OCI-LY7 (cell line): ENCODE results near the gene KRT79. TPM values are rescaled to one million over a fixed set of nuclear protein-coding genes. Genes with fewer than 3 reads are reported as not detected.

Experiments
- BruUV-seq: library from RNA; stranded (reverse); fragments of 400-500 nt; replicated peaks from 2 replicates; lab custom pipeline; 2021; lab: Mats Ljungman, UMichigan
- CTCF ChIA-PET: fragments of 300-600 bp; sonication (Branson Sonifier 250); formaldehyde crosslinking; loops from one replicate; lab custom pipeline; 2022; ENCODE audit warnings: antibody characterized with exemption; ENCODE audit not compliant: unreplicated experiment; lab: Charles Lee
- POLR2A ChIA-PET: fragments of 300-600 bp; sonication (Branson Sonifier 250); formaldehyde crosslinking; loops from one replicate; lab custom pipeline; 2022; ENCODE audit warnings: antibody characterized with exemption; lab: Charles Lee
- DNase-seq: peaks from one replicate; pipeline ENCODE4 v3.0.0-alpha.2; 2015; ENCODE audit warnings: low spot score
- H2AFZ ChIP-seq: fragments of 200-600 bp; sonication (generic), shearing (Covaris generic); 2 replicates; pipeline ENCODE4 v1.6.1; 2014; ENCODE audit warnings: mild to moderate bottlenecking, antibody characterized with exemption, low read length, moderate library complexity
- H3K27ac ChIP-seq: fragments of 200-600 bp; sonication (generic); 2 replicates; pipeline ENCODE4 v1.5.1; 2014; ENCODE audit warnings: mixed run types, low read depth, mild to moderate bottlenecking, moderate library complexity, low read length, inconsistent platforms; ENCODE audit not compliant: poor library complexity, severe bottlenecking
- H3K36me3 ChIP-seq: fragments of 200-600 bp; sonication (generic); 2 replicates; pipeline ENCODE4 v1.6.1; 2014; ENCODE audit warnings: mild to moderate bottlenecking, antibody characterized with exemption, low read length, moderate library complexity, mixed read lengths; ENCODE audit not compliant: insufficient read depth
- H3K4me1 ChIP-seq: fragments of 200-600 bp; sonication (generic); 2 replicates; pipeline ENCODE4 v1.5.1; 2014; ENCODE audit warnings: mild to moderate bottlenecking, low read length; ENCODE audit not compliant: insufficient read depth, poor library complexity, severe bottlenecking
- H3K4me2 ChIP-seq: fragments of 200-600 bp; sonication (generic); 2 replicates; pipeline ENCODE4 v1.6.1; 2014; ENCODE audit warnings: mild to moderate bottlenecking, low read length
- H3K4me3 ChIP-seq: fragments of 200-600 bp; sonication (generic); 2 replicates; pipeline ENCODE4 v1.5.1; 2014; ENCODE audit warnings: mild to moderate bottlenecking, low read depth, low read length; ENCODE audit not compliant: poor library complexity, severe bottlenecking
- H3K79me2 ChIP-seq: fragments of 200-600 bp; sonication (generic); 2 replicates; pipeline ENCODE4 v1.6.1; 2016; ENCODE audit warnings: low read depth, mild to moderate bottlenecking, low read length, moderate library complexity, mixed read lengths; ENCODE audit not compliant: insufficient read depth
- H3K9me2 ChIP-seq: fragments of 200-600 bp; sonication (generic); 2 replicates; pipeline ENCODE4 v1.6.1; 2016; ENCODE audit warnings: mild to moderate bottlenecking, low read length, mixed read lengths; ENCODE audit not compliant: insufficient read depth
- H3K9me3 ChIP-seq: fragments of 200-600 bp; sonication (generic); 2 replicates; pipeline ENCODE4 v1.6.1; 2014; ENCODE audit warnings: mild to moderate bottlenecking, mixed run types, low read length, mixed read lengths
- H4K20me1 ChIP-seq: fragments of 200-600 bp; sonication (generic); 2 replicates; pipeline ENCODE4 v1.6.1; 2014; ENCODE audit warnings: mild to moderate bottlenecking, antibody characterized with exemption, low read length, moderate library complexity, mixed read lengths; ENCODE audit not compliant: insufficient read depth
- EZH2phosphoT487 ChIP-seq: fragments of 200-600 bp; sonication (generic); IDR thresholded peaks from 2 replicates; pipeline ENCODE4 v1.6.1; 2018; ENCODE audit warnings: low read depth, borderline replicate concordance, mild to moderate bottlenecking, mixed run types, antibody characterized with exemption, low read length, moderate library complexity, mixed read lengths
- intact Hi-C: fragments of 100-400 bp; cut with micrococcal nuclease; formaldehyde crosslinking; loops from one replicate; pipeline ENCODE4 v1.10.0; 2022; ENCODE audit not compliant: unreplicated experiment
- total RNA-seq, 2 experiments: library from RNA; depleted of rRNA in 1 of 2; stranded (reverse); fragments of >200 nt in 1 of 2; shearing (Covaris generic) in 1 of 2; gene quantifications; 2 replicates each; pipeline ENCODE4 v1.2.3, GENCODE V29; 2014 to 2022
- TF ChIP-seq, protein P1 (sequence below): fragments of 200-600 bp; sonication (generic); conservative IDR thresholded peaks from 2 replicates; pipeline ENCODE4 v1.5.1; 2014; ENCODE audit warnings: mild to moderate bottlenecking, antibody characterized with exemption, low read length, moderate library complexity, mixed read lengths

The KRT79 gene
- total RNA-seq, 2 experiments from 2014 or later: not detected

DNA sequence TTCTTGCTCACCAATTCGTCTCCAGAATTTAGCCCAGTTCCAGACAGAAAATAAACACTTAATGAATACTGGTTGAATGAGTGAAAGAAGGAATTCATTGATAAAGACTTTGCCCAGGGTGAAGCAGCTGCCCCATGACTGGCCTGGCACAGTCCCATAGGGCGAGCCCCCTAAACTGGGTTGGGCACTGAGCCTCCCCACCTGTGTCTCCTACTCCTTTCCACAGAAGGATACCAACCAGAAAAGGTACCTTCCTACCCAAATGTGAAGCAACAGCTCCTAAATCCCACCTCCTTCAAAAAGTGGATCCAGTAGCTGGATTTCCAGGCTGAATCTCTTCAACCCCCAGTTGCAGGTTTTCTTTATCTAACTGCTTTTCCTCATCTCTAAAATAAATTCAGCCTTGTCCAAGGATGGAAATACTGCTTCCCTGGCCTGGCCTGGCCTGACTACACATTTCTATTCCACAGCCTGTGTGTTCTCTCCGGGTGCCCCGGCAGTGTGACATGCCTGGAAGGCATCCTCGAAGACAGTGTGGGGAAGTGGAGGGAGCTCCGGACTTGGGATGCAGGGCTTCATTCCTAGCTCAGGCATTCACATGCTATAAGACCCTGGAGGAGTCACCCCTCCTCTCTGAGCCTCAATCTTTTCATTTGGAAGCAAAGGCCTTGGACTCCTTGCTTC is 45.8 kb downstream of the KRT79 start:
- Histone ChIP-seq H3K4me2 (no peak overlapping the region), H2AFZ (no peak overlapping the region), H3K36me3 (no peaks in the 10 kb centered on the region), H3K27ac (no peak overlapping the region), H3K4me3 (no peak overlapping the region), H3K4me1 (no peaks in the 10 kb centered on the region), H3K79me2 (no peaks in the 10 kb centered on the region), H3K9me2 (no peaks in the 10 kb centered on the region), H4K20me1 (no peaks in the 10 kb centered on the region), H3K9me3 (no peaks in the 10 kb centered on the region)
- CTCF ChIA-PET: no interaction called here
- BruUV-seq: no TSS peak
- DNase-seq: no peak
- intact Hi-C loops: no loop called here
- TF ChIP-seq, protein P1, sequence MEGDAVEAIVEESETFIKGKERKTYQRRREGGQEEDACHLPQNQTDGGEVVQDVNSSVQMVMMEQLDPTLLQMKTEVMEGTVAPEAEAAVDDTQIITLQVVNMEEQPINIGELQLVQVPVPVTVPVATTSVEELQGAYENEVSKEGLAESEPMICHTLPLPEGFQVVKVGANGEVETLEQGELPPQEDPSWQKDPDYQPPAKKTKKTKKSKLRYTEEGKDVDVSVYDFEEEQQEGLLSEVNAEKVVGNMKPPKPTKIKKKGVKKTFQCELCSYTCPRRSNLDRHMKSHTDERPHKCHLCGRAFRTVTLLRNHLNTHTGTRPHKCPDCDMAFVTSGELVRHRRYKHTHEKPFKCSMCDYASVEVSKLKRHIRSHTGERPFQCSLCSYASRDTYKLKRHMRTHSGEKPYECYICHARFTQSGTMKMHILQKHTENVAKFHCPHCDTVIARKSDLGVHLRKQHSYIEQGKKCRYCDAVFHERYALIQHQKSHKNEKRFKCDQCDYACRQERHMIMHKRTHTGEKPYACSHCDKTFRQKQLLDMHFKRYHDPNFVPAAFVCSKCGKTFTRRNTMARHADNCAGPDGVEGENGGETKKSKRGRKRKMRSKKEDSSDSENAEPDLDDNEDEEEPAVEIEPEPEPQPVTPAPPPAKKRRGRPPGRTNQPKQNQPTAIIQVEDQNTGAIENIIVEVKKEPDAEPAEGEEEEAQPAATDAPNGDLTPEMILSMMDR: no peak
- no peak for TF ChIP-seq EZH2phosphoT487
- POLR2A ChIA-PET: no interaction called here

DNA sequence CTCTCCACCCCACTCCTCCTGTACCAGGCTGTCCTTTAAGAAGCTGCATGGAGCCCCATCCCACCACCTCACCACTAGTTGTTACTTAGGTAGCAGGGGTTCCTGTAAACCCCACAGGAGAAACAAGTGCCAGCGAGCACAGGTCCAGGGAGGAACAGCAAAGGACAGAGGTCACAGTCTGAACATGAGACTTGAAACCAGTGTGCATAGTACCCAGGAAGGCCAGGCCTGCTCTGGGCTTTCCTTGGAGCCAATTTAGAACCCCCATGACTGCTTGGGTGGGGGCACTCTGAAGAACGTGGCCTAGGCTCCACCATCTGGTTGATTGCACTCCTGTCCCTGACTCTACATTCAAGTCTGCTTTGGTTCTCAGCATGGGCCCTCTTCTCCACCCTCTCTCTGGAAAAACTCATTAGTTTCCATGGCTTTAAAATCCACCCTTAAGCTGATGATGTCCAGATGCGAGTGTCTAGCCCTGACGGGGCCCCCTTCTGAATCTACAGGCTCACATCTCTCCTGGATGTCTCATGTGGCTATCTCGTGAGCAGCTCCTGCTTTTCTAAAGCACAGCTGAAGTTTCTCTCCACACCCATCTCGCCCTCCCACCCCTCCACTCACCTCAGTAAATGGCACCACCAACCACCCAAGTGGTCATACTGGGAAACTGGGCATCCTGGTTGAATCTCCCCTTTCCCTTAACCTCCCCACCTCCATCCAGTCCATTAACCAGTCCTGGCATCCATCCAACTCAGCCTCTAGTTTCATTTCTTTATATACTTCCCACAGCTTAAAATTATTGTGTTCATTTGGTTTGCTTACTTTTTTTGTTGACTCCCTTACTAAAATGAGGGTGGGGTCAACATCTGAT is 46.6 kb downstream of the KRT79 start:
- Histone ChIP-seq H3K9me2 (no peaks in the 10 kb centered on the region), H3K4me1 (no peaks in the 10 kb centered on the region), H3K36me3 (no peaks in the 10 kb centered on the region), H3K4me2 (no peak overlapping the region), H4K20me1 (no peaks in the 10 kb centered on the region), H2AFZ (no peak overlapping the region), H3K27ac (no peak overlapping the region), H3K4me3 (no peak overlapping the region), H3K79me2 (no peaks in the 10 kb centered on the region), H3K9me3 (no peaks in the 10 kb centered on the region)
- intact Hi-C loops: no loop called here
- ChIA-PET CTCF (no interaction called here), POLR2A (no interaction called here)
- no TSS peak for BruUV-seq
- TF ChIP-seq EZH2phosphoT487: no peak
- TF ChIP-seq, protein P1: no peak
- DNase-seq: no peak

DNA sequence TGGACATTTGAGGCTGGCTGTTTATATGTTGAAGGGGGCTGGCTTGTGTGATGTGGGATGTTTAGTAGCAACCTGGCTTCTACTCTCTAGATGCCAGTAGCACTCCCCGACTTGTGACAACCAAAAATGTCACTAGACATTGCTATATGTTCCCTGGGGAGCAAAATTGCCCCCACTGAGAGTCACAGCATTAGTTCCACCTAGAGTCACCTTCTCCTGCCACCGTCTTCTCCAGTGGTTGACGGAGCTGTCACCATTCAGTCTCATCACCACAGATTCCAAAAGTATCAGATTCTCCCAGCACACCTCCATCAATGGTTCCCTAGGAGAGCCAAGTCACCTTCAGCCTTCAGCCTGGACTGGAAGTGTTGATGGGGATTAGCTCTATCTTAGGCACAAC is 49.2 kb downstream of the KRT79 start:
- BruUV-seq: no TSS peak
- Histone ChIP-seq H3K4me2 (no peak overlapping the region), H3K27ac (no peak overlapping the region), H3K36me3 (no peaks in the 10 kb centered on the region), H3K4me1 (no peaks in the 10 kb centered on the region), H3K9me3 (no peaks in the 10 kb centered on the region), H3K79me2 (no peaks in the 10 kb centered on the region), H4K20me1 (no peaks in the 10 kb centered on the region), H2AFZ (no peak overlapping the region), H3K4me3 (no peak overlapping the region), H3K9me2 (no peaks in the 10 kb centered on the region)
- no peak for DNase-seq
- intact Hi-C loops: no loop called here
- POLR2A ChIA-PET: no interaction called here
- CTCF ChIA-PET: no interaction called here
- TF ChIP-seq, protein P1: no peak
- no peak for TF ChIP-seq EZH2phosphoT487
